Astrocyte of the cerebellum (primary cell): ENCODE results near the gene ADGB.
"Not testable (repeated sequence)": the region's sequence is repeated elsewhere in the genome, so short reads cannot be mapped to it uniquely, and the experiment has no call there.

ENCODE experiments used
- DNase-seq: peaks from one replicate; pipeline ENCODE4 v3.0.0-alpha.2; 2011; ENCODE audit warnings: low read depth
- H3K4me3 ChIP-seq: 2 replicates; pipeline ENCODE4 v1.5.1; 2011; ENCODE audit warnings: mild to moderate bottlenecking, low read depth, low read length, moderate library complexity
- in situ Hi-C: cut with HindIII; loops from 2 replicates; pipeline ENCODE4 v1.10.0; 2017; ENCODE audit warnings: low sequenced_read_pairs
- TF ChIP-seq, protein P1 (sequence below): IDR thresholded peaks from 2 replicates; pipeline ENCODE4 v1.5.1; 2012; ENCODE audit warnings: low read length, low read depth, moderate library complexity, mild to moderate bottlenecking; ENCODE audit errors: missing control alignments

ADGB gene

DNA sequence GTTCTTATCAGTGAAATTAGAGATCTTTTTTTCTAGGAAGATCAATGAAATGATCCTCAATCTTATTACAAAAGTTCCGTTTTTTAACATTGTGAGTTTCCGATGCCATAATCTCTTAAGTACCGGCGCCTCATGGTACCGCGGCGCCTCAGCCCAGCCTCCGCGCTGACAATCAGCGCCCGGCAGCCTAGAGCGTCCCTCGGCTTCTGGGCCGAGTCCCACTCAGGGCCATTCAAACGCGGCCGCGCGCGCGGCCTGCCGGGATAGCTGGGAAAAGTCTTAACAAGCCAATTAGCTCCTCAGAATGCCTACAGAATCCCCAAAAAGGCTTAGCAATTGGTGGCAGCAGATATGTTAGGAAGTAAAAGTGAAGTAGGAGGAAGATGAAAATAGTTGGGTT, 204.8 kb downstream of the ADGB start:
- no peak for DNase-seq
- no peak overlapping the region for H3K4me3 ChIP-seq
- in situ Hi-C loops = no loop called here
- TF ChIP-seq, protein P1, sequence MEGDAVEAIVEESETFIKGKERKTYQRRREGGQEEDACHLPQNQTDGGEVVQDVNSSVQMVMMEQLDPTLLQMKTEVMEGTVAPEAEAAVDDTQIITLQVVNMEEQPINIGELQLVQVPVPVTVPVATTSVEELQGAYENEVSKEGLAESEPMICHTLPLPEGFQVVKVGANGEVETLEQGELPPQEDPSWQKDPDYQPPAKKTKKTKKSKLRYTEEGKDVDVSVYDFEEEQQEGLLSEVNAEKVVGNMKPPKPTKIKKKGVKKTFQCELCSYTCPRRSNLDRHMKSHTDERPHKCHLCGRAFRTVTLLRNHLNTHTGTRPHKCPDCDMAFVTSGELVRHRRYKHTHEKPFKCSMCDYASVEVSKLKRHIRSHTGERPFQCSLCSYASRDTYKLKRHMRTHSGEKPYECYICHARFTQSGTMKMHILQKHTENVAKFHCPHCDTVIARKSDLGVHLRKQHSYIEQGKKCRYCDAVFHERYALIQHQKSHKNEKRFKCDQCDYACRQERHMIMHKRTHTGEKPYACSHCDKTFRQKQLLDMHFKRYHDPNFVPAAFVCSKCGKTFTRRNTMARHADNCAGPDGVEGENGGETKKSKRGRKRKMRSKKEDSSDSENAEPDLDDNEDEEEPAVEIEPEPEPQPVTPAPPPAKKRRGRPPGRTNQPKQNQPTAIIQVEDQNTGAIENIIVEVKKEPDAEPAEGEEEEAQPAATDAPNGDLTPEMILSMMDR = no peak

DNA sequence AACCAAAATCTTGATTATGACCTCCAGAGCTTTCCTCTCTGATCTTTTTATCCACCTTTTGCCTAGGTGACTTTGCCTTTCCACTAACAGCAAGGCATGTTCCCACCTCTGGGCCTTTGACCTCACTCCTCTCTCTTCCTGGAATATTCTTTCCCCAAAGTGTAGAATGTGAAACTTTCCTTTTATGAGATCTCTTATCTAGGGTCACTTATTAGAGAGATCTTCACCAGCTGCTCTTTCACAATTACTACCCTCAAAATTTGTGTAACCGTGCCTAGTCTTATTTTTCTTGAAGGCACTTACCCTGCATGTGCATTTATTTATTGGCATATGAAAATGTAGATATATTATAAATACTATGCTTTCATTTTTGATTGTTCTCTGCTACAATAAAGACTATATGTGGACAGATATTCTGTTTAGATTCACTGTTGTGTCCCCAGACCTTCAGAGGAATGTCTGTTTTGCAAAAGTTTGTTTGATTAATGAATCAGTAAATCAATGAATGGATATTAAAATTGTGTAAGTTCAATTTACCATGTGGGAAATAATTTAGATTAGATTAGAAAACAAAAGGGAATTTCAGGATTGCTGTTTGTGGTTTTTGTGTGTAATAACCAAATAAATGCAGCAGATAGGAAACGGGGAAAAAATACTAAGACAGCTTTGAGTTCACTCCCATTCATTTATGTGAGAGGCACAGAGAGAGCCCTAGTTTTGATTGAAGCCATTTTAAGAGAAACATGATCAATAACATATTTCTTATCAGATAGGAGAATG, 207.0 kb downstream of the ADGB start:
- in situ Hi-C loops = no loop called here
- H3K4me3 ChIP-seq = no peak overlapping the region
- no peak for DNase-seq
- TF ChIP-seq, protein P1 = no peak

DNA sequence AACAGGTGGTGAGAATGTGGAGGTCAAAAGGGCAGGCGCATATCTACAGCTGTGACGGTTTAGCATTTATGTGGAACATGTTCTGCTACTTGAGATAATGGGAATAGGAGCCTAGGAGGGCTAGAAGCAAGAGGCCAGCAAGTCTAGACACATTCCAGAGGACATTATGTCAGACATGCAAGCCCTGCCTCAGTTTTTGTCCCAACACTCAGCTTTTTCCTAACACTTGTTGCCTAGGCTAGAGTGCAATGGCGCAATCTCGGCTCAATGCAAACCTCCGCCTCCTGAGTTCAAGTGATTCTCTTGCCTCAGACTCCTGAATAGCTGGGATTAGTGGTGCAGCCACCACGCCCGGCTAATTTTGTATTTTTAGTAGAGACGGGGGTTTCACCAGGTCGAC, 210.2 kb downstream of the ADGB start:
- DNase-seq, H3K4me3 ChIP-seq, in situ Hi-C loops: not testable (repeated sequence)

DNA sequence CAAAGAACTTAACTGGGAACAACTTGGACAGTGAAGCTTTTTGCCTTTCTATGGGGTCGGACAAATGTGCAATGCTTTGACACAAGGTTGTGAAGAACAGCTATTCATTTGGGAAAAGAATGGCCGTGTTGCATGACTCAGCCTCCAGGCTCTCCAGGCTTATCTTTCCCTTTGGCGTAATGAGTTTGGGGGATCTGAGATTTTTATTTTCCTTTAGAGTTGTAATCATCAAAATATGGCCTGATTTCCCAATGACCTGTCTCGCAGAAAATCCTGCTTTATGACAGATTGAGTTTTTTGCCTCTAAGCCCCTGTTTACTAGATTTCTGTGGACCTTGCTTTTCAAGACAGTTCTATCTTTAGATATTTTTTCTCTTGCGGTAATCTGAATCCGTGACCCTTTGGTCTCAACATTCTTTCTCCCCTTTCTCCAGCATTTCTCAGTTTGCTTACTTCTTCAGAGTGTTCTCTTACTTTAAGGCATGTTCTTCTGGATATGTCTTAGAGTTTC, 214.1 kb downstream of the ADGB start:
- peak; percentile 60 for DNase-seq
- H3K4me3 ChIP-seq, in situ Hi-C loops: not testable (repeated sequence)

DNA sequence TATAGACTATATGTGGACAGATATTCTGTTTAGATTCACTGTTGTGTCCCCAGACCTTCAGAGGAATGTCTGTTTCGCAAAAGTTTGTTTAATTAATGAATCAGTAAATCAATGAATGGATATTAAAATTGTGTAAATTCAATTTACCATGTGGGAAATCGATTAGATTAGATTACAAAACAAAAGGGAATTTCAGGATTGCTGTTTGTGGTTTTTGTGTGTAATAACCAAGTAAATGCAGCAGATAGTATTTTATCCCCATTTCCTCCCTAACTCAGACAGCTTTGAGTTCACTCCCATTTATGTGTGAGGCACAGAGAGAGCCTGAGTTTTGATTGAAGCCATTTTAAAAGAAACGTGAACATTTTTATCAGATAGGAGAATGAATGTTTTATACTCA, 214.8 kb downstream of the ADGB start:
- in situ Hi-C loops = no loop called here
- TF ChIP-seq, protein P1 = no peak
- H3K4me3 ChIP-seq = no peak overlapping the region
- DNase-seq = peak; percentile 1

DNA sequence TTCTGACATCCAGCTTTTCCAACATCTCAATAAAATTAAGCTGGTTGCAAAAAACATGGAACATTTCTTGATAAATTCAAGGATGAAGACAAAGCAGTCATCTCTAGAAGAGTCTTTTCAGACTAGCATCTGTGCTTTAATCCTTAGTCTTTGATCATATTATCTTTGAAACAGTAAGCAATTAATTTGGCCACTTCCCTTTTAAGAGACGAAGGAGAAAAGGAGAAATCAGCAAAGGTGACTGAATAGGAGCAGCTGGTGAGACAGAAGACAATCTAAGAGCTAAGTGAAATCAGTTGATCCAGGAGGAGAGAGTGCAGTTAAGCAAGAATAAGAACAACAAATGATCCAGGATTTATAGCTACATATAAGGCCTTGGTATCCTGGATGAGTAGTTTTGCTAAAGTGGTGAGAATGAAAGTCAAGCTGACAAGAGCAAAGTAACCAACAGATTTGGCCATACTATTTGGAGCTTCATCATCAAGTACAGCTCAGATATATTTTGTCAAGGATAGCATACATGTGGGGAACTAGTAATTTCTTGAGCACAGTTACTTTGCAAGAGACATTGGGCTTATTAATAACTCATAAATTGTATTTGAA, 215.5 kb downstream of the ADGB start:
- TF ChIP-seq, protein P1 = no peak
- in situ Hi-C loops = no loop called here

DNA sequence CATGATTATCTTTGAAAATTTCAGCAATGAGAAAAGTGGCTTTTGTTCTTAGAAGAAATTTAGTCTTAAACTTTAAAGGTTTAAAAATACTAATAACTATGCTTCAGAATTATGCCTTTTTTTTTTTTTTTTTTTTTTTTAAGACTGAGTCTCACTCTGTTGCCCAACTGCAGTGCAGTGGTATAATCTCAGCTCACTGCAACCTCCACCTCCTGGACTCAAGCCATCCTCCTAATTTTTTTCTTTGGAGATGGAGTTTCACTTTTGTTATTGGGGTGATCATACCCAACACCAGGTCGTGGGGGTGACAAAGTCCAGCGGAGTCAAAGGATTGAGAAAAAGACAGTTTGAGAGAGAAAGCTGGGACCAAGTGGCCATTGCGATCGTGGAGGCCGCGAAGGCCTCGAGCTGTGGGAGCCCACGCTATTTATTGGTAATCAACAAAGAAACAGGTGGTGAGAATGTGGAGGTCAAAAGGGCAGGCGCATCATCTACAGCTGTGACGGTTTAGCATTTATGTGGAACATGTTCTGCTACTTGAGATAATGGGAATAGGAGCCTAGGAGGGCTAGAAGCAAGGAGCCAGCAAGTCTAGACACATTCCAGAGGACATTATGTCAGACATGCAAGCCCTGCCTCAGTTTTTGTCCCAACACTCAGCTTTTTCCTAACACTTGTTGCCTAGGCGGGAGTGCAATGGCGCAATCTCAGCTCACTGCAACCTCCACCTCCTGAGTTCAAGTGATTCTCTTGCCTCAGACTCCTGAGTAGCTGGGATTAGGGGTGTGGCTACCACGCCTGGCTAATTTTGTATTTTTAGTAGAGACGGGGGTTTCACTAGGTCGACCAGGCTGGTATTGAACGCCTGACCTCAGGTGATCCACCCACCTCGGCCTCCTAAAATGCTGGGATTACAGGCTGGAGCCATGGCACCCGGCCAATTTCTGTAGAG, 217.0 kb downstream of the ADGB start:
- in situ Hi-C loops, H3K4me3 ChIP-seq, DNase-seq: not testable (repeated sequence)

More for the DNA sequence above, 215.5 kb downstream of the ADGB start:
- DNase-seq = no peak
- H3K4me3 ChIP-seq = no peak overlapping the region
